H1 (cell line): ENCODE data around the gene LCE7A. TPM values are rescaled to one million over a fixed set of nuclear protein-coding genes. Genes with fewer than 3 reads are reported as not detected.

ENCODE experiments used
- PHF8 ChIP-seq: fragments of 200-600 bp; sonication (generic); conservative IDR thresholded peaks from 2 replicates; pipeline ENCODE4 v1.7.1; 2012; ENCODE audit warnings: low read depth, mild to moderate bottlenecking, inconsistent platforms, low read length, moderate library complexity
- RBBP5 ChIP-seq: IDR thresholded peaks from 2 replicates; pipeline ENCODE4 v1.7.1; 2012; ENCODE audit warnings: low read depth, mild to moderate bottlenecking, inconsistent platforms, low read length, moderate library complexity, borderline replicate concordance
- RNF2 ChIP-seq: fragments of 200-900, 300-1000 bp; sonication (generic); IDR thresholded peaks from 2 replicates; pipeline ENCODE4 v1.7.1; 2016; ENCODE audit warnings: borderline replicate concordance, low read depth, mild to moderate bottlenecking, antibody characterized with exemption, low read length; ENCODE audit not compliant: poor library complexity, severe bottlenecking; ENCODE audit errors: missing control alignments
- SIX5 ChIP-seq: IDR thresholded peaks from 2 replicates; pipeline ENCODE4 v1.6.1; 2011; ENCODE audit warnings: mild to moderate bottlenecking, low read depth, low read length
- polyA plus RNA-seq, 7 experiments: library from polyadenylated mRNA; depleted of rRNA in 3 of 7; stranded (reverse) in 5 of 7; unstranded in 2 of 7; fragments of >200 nt in 5 of 7; fragments of 200-250 nt in 2 of 7; gene quantifications; 1 replicate in 5 of 7; 2 replicates in 1 of 7; 4 replicates in 1 of 7; pipeline versions ENCODE4 v1.2.1 to v1.2.3, GENCODE V29; 2011 to 2013; ENCODE audit warnings: missing spikeins in 2 of 7, mixed read lengths in 2 of 7
- total RNA-seq: library from RNA; stranded (reverse); fragmentation: NEBNext Ultra II Directional; extraction: Animal tissue kit (Norgen Biotek cat#: 25700); gene quantifications from 2 replicates; pipeline ENCODE4 v1.2.1, GENCODE V29; 2021
- TF ChIP-seq, protein P1 (sequence below): IDR thresholded peaks from 2 replicates; pipeline ENCODE4 v1.6.1; 2011; ENCODE audit warnings: low read length, improper control_type of control experiment

Gene LCE7A
- total and polyA plus RNA-seq, 2 of the 8 experiments (the other 6 are each of a cell fraction or from before 2014, with no cell fraction given): not detected

DNA sequence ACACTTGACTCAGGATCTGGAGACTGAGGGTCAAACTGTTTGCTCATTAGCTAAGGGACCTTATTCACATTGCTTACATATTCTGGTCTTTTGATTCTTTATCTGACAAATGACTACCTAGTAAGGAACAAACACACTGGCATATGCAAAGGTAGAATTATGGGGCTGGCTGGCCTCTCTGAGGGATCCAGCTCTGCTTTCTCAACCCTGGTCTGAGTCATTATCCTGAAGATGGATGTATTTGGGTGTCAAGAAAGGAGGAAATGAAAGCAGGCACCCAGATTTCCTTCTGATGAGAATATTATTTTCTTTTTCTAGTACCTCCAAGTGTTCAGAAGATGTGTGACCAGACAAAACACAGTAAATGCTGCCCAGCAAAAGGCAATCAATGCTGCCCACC lies 24.3 kb downstream of the LCE7A start (continued):
- TF ChIP-seq PHF8: no peak
- no peak for TF ChIP-seq RNF2
- no peak for TF ChIP-seq RBBP5
- TF ChIP-seq SIX5: no peak
- TF ChIP-seq, protein P1, sequence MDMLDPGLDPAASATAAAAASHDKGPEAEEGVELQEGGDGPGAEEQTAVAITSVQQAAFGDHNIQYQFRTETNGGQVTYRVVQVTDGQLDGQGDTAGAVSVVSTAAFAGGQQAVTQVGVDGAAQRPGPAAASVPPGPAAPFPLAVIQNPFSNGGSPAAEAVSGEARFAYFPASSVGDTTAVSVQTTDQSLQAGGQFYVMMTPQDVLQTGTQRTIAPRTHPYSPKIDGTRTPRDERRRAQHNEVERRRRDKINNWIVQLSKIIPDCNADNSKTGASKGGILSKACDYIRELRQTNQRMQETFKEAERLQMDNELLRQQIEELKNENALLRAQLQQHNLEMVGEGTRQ: no peak
